RWPE1 (cell line): ENCODE measurements around the gene LRRC52.

Experiments
- CTCF ChIA-PET: fragments of 350-600 bp; sonication (Branson Sonifier 250); formaldehyde crosslinking; extraction: SDS; loops from one replicate; lab custom pipeline; 2021; lab: Yijun Ruan, JAX
- POLR2A ChIA-PET: fragments of 400-600 bp; formaldehyde crosslinking; extraction: SDS; loops from one replicate; lab custom pipeline; 2020; ENCODE audit warnings: antibody characterized with exemption; ENCODE audit not compliant: low non-redundant PET; lab: Yijun Ruan, JAX
- DNase-seq: peaks from one replicate; pipeline ENCODE4 v3.0.0; 2012; ENCODE audit warnings: low spot score
- H3K27ac ChIP-seq: fragments of 450-650 bp; 2 replicates; pipeline ENCODE4 v1.5.1; 2017
- CTCF ChIP-seq: fragments of 450-650 bp; conservative IDR thresholded peaks from 2 replicates; pipeline ENCODE4 v1.5.1; 2017; ENCODE audit warnings: low read depth, mild to moderate bottlenecking

Gene LRRC52

GRCh38 chr1:165501330-165501969, 42.4 kb upstream of the LRRC52 start:
- no peak overlapping the region for H3K27ac ChIP-seq
- no peak for DNase-seq
- POLR2A ChIA-PET = no interaction called here
- no peak for TF ChIP-seq CTCF
- CTCF ChIA-PET = no interaction called here

GRCh38 chr1:165501970-165502348, 41.8 kb upstream of the LRRC52 start:
- CTCF ChIA-PET = no interaction called here
- no peak for DNase-seq
- H3K27ac ChIP-seq = no peak overlapping the region

GRCh38 chr1:165507570-165507969, 36.2 kb upstream of the LRRC52 start:
- no peak for DNase-seq
- POLR2A ChIA-PET = no interaction called here
- TF ChIP-seq CTCF = no peak
- H3K27ac ChIP-seq = no peak overlapping the region
- CTCF ChIA-PET = no interaction called here

More at GRCh38 chr1:165501970-165502348, 41.8 kb upstream of the LRRC52 start:
- POLR2A ChIA-PET = no interaction called here
- no peak for TF ChIP-seq CTCF

- DNase-seq = no peak
Observed at GRCh38 chr1:165508291-165508690, 35.5 kb upstream of the LRRC52 start.

GRCh38 chr1:165512816-165513215, 31.0 kb upstream of the LRRC52 start:
- H3K27ac ChIP-seq = no peak overlapping the region
- no peak for DNase-seq
- TF ChIP-seq CTCF = no peak
- CTCF ChIA-PET = interaction anchor here (0.6 kb wide), 1 partner anchor 1189 kb away, joined by 3 read pairs; no protein-coding TSS in a partner anchor
- POLR2A ChIA-PET = no interaction called here

More at GRCh38 chr1:165508291-165508690, 35.5 kb upstream of the LRRC52 start:
- ChIA-PET POLR2A (no interaction called here), CTCF (no interaction called here)
- no peak for TF ChIP-seq CTCF
- no peak overlapping the region for H3K27ac ChIP-seq

GRCh38 chr1:165516469-165516868, 27.3 kb upstream of the LRRC52 start:
- ChIA-PET CTCF (no interaction called here), POLR2A (no interaction called here)
- TF ChIP-seq CTCF = no peak
- no peak overlapping the region for H3K27ac ChIP-seq
- no peak for DNase-seq
